ENCODE measurements around the gene LCMT1. TPM values are rescaled to one million over a fixed set of nuclear protein-coding genes. Genes with fewer than 3 reads are reported as not detected.
A peak's percentile ranks its signal among the peaks of the same experiment; 100 is the strongest.

Gene LCMT1
- total and polyA plus RNA-seq, 2 of the 4 experiments (the other 2 are of a cell fraction): 33.1 to 60.4 TPM

GRCh38 chr16:25089351-25089750, 22.2 kb upstream of the LCMT1 start:
- peak; percentile 16; the same call in 1 of the 2 replicates for ATAC-seq (ENCODE audit: low read depth)
- dilution Hi-C loops (cut with HindIII; ENCODE audit: low sequenced_read_pairs, unreplicated experiment): no loop called here

More at GRCh38 chr16:25089351-25089750, 22.2 kb upstream of the LCMT1 start:
- Histone ChIP-seq H2BK5ac (ENCODE audit: low read depth, low read length, poor library complexity, severe bottlenecking) (no peak overlapping the region), H3K27me3 (ENCODE audit: control insufficient read depth, insufficient read depth, low read length) (no peaks in the 10 kb centered on the region), H2AK9ac (replicated peaks; ENCODE audit: low read depth, low read length, poor library complexity) (no peak overlapping the region), H4K91ac (ENCODE audit: insufficient read depth, low read depth, low read length) (peak overlapping the region; percentile 44; the same call in 1 of the 2 replicates), H3K9ac (ENCODE audit: low read depth, low read length) (no peak overlapping the region), H2AFZ (replicated peaks; ENCODE audit: low read length, poor library complexity) (peak overlapping the region; percentile 46), H3K79me1 (ENCODE audit: low read depth in 1 of 2, low read length in 2 of 2) (no peaks in the 10 kb centered on the region), H3K18ac (ENCODE audit: low read depth, low read length) (no peak overlapping the region), H2AK5ac (ENCODE audit: low read depth, low read length) (peak overlapping the region; percentile 43; the same call in 1 of the 2 replicates), H3K36me3 (ENCODE audit: control insufficient read depth, insufficient read depth, low read length) (no peaks in the 10 kb centered on the region), H3K14ac (replicated peaks; ENCODE audit: low read depth, low read length) (no peak overlapping the region), H3K9me1 (ENCODE audit: insufficient read depth, low read length) (peaks cover 4% of the 10 kb centered on the region; the same call in 1 of the 2 replicates), H3K4me2 (ENCODE audit: low read depth, low read length) (no peak overlapping the region), H2BK15ac (ENCODE audit: low read depth, low read length) (no peak overlapping the region), H3K4me1 (ENCODE audit: control insufficient read depth, insufficient read depth, low read length) (peaks cover 9% of the 10 kb centered on the region), H4K5ac (ENCODE audit: low read depth, low read length) (no peak overlapping the region), H3K23ac (ENCODE audit: low read depth, low read length) (no peak overlapping the region), H3K9me3 (ENCODE audit: control insufficient read depth, insufficient read depth, low read length) (no peaks in the 10 kb centered on the region), H4K20me1 (ENCODE audit: insufficient read depth, low read length) (no peaks in the 10 kb centered on the region), H3K4me3 (ENCODE audit: insufficient read depth, low read depth, low read length) (no peak overlapping the region), H4K8ac (ENCODE audit: low read depth in 2 of 2, low read length in 2 of 2) (no peak overlapping the region; a peak in 1 of 4 replicates), H2BK120ac (ENCODE audit: low read depth, low read length) (peak overlapping the region; percentile 56; the same call in 1 of the 2 replicates), H3K4ac (ENCODE audit: low read depth, low read length) (peak overlapping the region; percentile 24; the same call in 1 of the 2 replicates), H3K27ac (ENCODE audit: insufficient read depth, low read length) (no peak overlapping the region), H3K56ac (ENCODE audit: extremely low read depth, insufficient read depth, low read length) (no peak overlapping the region; the same call in 1 of the 2 replicates), H2BK20ac (ENCODE audit: low read depth, low read length) (peak overlapping the region; percentile 66; the same call in 1 of the 2 replicates)
- in situ Hi-C loops (cut with MboI; ENCODE audit: low sequenced_read_pairs): no loop called here
- intact Hi-C loops (cut with micrococcal nuclease): no loop called here
- ChIA-PET CTCF (no interaction called here), POLR2A (ENCODE audit: unreplicated experiment) (no interaction called here)
- no peak for TF ChIP-seq MAZ (IDR thresholded peaks at IDR 0.05; ENCODE audit: borderline replicate concordance, low read depth, low read length)
- no peak for TF ChIP-seq USF2 (IDR thresholded peaks at IDR 0.05; ENCODE audit: low read depth, low read length)
- no peak for TF ChIP-seq MAFK (IDR thresholded peaks at IDR 0.05; ENCODE audit: low read depth, low read length)
- no peak for TF ChIP-seq BHLHE40 (IDR thresholded peaks at IDR 0.05; ENCODE audit: low read depth, low read length)
- TF ChIP-seq CTCF (conservative IDR thresholded peaks at IDR 0.05; ENCODE audit: low read depth, low read length): no peak
- TF ChIP-seq NFE2L2 (IDR thresholded peaks at IDR 0.05; ENCODE audit: low read depth, low read length): no peak
- no peak for TF ChIP-seq RAD21 (IDR thresholded peaks at IDR 0.05; ENCODE audit: low read length)
- no peak for TF ChIP-seq MXI1 (IDR thresholded peaks at IDR 0.05; ENCODE audit: borderline replicate concordance, low read depth, low read length)
- TF ChIP-seq RFX5 (IDR thresholded peaks at IDR 0.05; ENCODE audit: low read depth, low read length): no peak
- no peak for TF ChIP-seq CHD1 (IDR thresholded peaks at IDR 0.05; ENCODE audit: low read depth, low read length)
- no peak for TF ChIP-seq SMC3 (IDR thresholded peaks at IDR 0.05; ENCODE audit: low read depth, low read length)
- no peak for TF ChIP-seq ELK1 (IDR thresholded peaks at IDR 0.05; ENCODE audit: borderline replicate concordance, low read depth, low read length)
- TF ChIP-seq RCOR1 (IDR thresholded peaks at IDR 0.05; ENCODE audit: insufficient replicate concordance, low read length): no peak
- no peak for TF ChIP-seq CEBPB (IDR thresholded peaks at IDR 0.05; ENCODE audit: low read depth, low read length)
- no CpG with 5 or more reads among the region's 5 CpGs for whole genome bisulfite sequencing, 2 experiments (ENCODE audit: extremely low coverage in 2 of 2, insufficient read length in 1 of 2)
- BruUV-seq (replicated peaks): no TSS peak
- no peak for DNase-seq

Data from IMR-90 (cell line).